ENCODE measurements around the gene ITGAE.
"Not testable (repeated sequence)": the region's sequence is repeated elsewhere in the genome, so short reads cannot be mapped to it uniquely, and the experiment has no call there.

GRCh38 chr17:3702041-3702539 lies 98.9 kb downstream of the ITGAE start:
- TF ChIP-seq CTCF, POLR2A (IDR thresholded peaks at IDR 0.05): not testable (repeated sequence)
